ENCODE measurements around the gene SEPTIN7. TPM values are rescaled to one million over a fixed set of nuclear protein-coding genes. Genes with fewer than 3 reads are reported as not detected.

The SEPTIN7 gene
- total and polyA plus RNA-seq, 2 of the 13 experiments (the other 11 are each of a cell fraction or from before 2014, with no cell fraction given): 103 to 129 TPM

DNA sequence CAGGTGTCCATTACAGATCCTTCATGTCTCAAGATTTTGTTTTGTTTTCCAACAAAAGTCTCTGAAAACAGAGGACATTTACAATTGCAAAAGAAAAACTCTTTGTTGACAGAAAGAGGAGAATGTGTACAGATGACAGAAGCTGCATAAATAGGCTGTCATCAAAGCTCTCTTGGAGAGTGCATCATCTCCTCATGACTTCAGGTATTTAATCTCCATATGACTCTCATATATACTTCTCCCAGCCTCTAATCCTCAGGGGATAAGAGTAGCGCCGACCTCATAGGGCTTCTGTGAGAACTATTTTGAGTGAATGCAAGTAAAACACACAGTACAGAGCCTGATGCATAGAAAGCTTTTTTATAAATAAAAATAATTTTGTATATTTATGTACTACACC, 48.1 kb upstream of the SEPTIN7 start (continued):
- TF ChIP-seq EP300 (IDR thresholded peaks at IDR 0.05; ENCODE audit: low read depth in 2 of 2, low read length in 2 of 2): no peak
- no peak for TF ChIP-seq EP300 (CRISPR knock-in tag; IDR thresholded peaks at IDR 0.05; ENCODE audit: borderline replicate concordance)
- TF ChIP-seq FOXC1 (CRISPR knock-in tag; IDR thresholded peaks at IDR 0.05; ENCODE audit: borderline replicate concordance): no peak
- TF ChIP-seq ZNF282 (IDR thresholded peaks at IDR 0.05; ENCODE audit: partially characterized antibody): no peak

DNA sequence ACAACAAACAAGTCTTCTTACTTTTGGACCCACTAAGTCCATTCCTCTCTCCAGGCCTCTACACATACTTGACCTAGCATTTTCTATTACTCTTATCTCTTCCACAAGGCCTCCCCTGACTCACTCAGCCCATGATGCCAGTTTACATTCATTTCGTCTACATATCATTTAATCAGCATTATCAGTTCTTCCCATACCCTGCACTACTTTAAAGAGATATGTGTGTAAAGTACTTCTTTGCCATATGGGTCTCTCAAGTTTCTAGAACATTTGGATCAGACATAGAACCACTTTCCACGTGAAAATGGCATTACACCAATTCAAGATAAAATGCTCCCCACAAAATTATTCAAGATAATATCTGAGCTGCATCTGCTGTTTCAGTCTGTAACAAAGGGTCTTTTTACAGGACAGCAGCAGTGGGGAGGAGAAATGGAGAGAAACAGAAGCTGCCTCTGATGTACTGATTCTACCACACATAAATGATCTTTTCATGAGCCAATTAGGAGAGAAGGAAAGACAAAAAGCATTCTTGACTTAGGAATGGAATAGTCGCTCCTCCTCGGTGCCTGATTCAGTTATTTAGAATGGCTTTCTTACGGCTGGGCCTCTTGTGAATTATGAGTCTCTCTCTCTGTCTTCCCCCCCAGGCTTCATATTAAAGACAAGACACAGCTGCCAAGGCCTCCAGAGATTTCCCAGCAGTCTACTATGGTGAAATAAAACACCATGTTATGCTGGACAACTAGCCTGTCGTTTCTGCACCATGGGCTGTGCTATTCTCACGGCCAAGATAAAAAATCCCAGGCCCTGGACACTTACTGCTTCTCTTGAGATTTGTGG, 46.9 kb upstream of the SEPTIN7 start:
- Histone ChIP-seq H3K9ac (ENCODE audit: insufficient read depth, low read depth, low read length) (no peak overlapping the region), H4K20me1 (ENCODE audit: insufficient read depth, low read length) (no peaks in the 10 kb centered on the region), H3K4me1 (ENCODE audit: insufficient read depth, low read length) (peaks cover 25% of the 10 kb centered on the region), H3K27ac (ENCODE audit: extremely low read length, insufficient read depth, low read length) (no peak overlapping the region), H3K27me3 (ENCODE audit: control insufficient read depth in 1 of 2, insufficient read depth in 2 of 2, low read length in 2 of 2) (no peaks in the 10 kb centered on the region), H3K36me3 (replicated peaks in 1 of 2; ENCODE audit: control insufficient read depth in 1 of 2, insufficient read depth in 2 of 2, low read length in 2 of 2) (no peaks in the 10 kb centered on the region), H3K9me3 (ENCODE audit: low read length) (no peaks in the 10 kb centered on the region), H3K4me3 (replicated peaks in 1 of 3; ENCODE audit: insufficient read depth in 1 of 3, low read depth in 2 of 3, low read length in 3 of 3) (no peak overlapping the region), H3K4me2 (ENCODE audit: low read depth, low read length) (no peak overlapping the region), H3K79me2 (ENCODE audit: insufficient read depth, low read length) (no peaks in the 10 kb centered on the region), H2AFZ (ENCODE audit: low read length) (no peak overlapping the region)
- WGBS (ENCODE audit: low lambda C conversion rate): 46% methylated on average over 7 of the region's 7 CpGs
- intact Hi-C loops (cut with micrococcal nuclease; ENCODE audit: unreplicated experiment): no loop called here
- in situ Hi-C loops (cut with HindIII; ENCODE audit: extremely low pct_ligation_motif_present, low pct_unique_long_range_greater_than_20kb): no loop called here
- no peak for DNase-seq (ENCODE audit: low spot score)
- no peak for TF ChIP-seq MEIS2 (CRISPR knock-in tag; IDR thresholded peaks at IDR 0.05)
- TF ChIP-seq, protein P1, sequence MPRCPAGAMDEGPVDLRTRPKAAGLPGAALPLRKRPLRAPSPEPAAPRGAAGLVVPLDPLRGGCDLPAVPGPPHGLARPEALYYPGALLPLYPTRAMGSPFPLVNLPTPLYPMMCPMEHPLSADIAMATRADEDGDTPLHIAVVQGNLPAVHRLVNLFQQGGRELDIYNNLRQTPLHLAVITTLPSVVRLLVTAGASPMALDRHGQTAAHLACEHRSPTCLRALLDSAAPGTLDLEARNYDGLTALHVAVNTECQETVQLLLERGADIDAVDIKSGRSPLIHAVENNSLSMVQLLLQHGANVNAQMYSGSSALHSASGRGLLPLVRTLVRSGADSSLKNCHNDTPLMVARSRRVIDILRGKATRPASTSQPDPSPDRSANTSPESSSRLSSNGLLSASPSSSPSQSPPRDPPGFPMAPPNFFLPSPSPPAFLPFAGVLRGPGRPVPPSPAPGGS (CRISPR knock-in tag; IDR thresholded peaks at IDR 0.05): no peak
- TF ChIP-seq ZFP1 (CRISPR knock-in tag; IDR thresholded peaks at IDR 0.05): no peak
- no peak for TF ChIP-seq YY1 (IDR thresholded peaks at IDR 0.05; ENCODE audit: insufficient read depth, insufficient replicate concordance, low read depth, low read length)
- TF ChIP-seq, protein P2, sequence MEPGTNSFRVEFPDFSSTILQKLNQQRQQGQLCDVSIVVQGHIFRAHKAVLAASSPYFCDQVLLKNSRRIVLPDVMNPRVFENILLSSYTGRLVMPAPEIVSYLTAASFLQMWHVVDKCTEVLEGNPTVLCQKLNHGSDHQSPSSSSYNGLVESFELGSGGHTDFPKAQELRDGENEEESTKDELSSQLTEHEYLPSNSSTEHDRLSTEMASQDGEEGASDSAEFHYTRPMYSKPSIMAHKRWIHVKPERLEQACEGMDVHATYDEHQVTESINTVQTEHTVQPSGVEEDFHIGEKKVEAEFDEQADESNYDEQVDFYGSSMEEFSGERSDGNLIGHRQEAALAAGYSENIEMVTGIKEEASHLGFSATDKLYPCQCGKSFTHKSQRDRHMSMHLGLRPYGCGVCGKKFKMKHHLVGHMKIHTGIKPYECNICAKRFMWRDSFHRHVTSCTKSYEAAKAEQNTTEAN (CRISPR knock-in tag; conservative IDR thresholded peaks at IDR 0.05): no peak
- no peak for FAIRE-seq
- no peak for ATAC-seq
- CTCF ChIA-PET (ENCODE audit: low intra/inter-chr PET ratio, low total read pairs): no interaction called here
- POLR2A ChIA-PET: no interaction called here
- BruUV-seq (replicated peaks): no TSS peak

Measured in HepG2 (cell line).